PC-3 (cell line): ENCODE data around the gene CYREN. TPM values are rescaled to one million over a fixed set of nuclear protein-coding genes. Genes with fewer than 3 reads are reported as not detected.

Experiments
- ATAC-seq: fragments of 200-7000 bp; cut with Tn5 transposase; 2 replicates; pipeline ENCODE4 v1.9.1; 2020; ENCODE audit warnings: mild to moderate bottlenecking, moderate library complexity
- BruUV-seq: library from RNA; stranded (reverse); fragments of 400-500 nt; replicated peaks from 2 replicates; lab custom pipeline; 2021; lab: Mats Ljungman, UMichigan
- CTCF ChIA-PET: fragments of 300-600 bp; sonication (Branson Sonifier 250); formaldehyde crosslinking; loops from one replicate; lab custom pipeline; 2022; ENCODE audit warnings: antibody characterized with exemption; lab: Charles Lee
- POLR2A ChIA-PET: fragments of 300-600 bp; sonication (Branson Sonifier 250); formaldehyde crosslinking; loops from one replicate; lab custom pipeline; 2022; ENCODE audit warnings: antibody characterized with exemption; ENCODE audit not compliant: unreplicated experiment; lab: Charles Lee
- DNase-seq: peaks from one replicate; pipeline ENCODE4 v3.0.0-alpha.2; 2015
- H2AFZ ChIP-seq: fragments of 300-600 bp; sonication (generic); 2 replicates; pipeline ENCODE4 v1.6.0; 2016; ENCODE audit warnings: antibody characterized with exemption, low read length
- H3F3A ChIP-seq: fragments of 300-600 bp; sonication (generic); one replicate; pipeline ENCODE4 v1.6.0; 2017; ENCODE audit warnings: antibody characterized with exemption, low read length, control low read depth, mild to moderate bottlenecking; ENCODE audit not compliant: unreplicated experiment
- H3K27ac ChIP-seq: fragments of 300-600 bp; sonication (generic); 2 replicates; pipeline ENCODE4 v1.5.1; 2016; ENCODE audit warnings: mild to moderate bottlenecking, low read length
- H3K27me3 ChIP-seq: fragments of 300-600 bp; sonication (generic); 2 replicates; pipeline ENCODE4 v1.6.1; 2016; ENCODE audit warnings: low read length, mixed read lengths
- H3K36me3 ChIP-seq: fragments of 300-600 bp; sonication (generic); 2 replicates; pipeline ENCODE4 v1.6.1; 2016; ENCODE audit warnings: low read depth, mixed run types, low read length, mixed read lengths
- H3K4me1 ChIP-seq: fragments of 300-600 bp; sonication (generic); 2 replicates; pipeline ENCODE4 v1.5.1; 2016; ENCODE audit warnings: low read length; ENCODE audit not compliant: insufficient read depth
- H3K4me2 ChIP-seq: fragments of 300-600 bp; sonication (generic); 2 replicates; pipeline ENCODE4 v1.6.0; 2016; ENCODE audit warnings: low read length
- H3K4me3 ChIP-seq: fragments of 300-600 bp; sonication (generic); 2 replicates; pipeline ENCODE4 v1.5.1; 2016; ENCODE audit warnings: mild to moderate bottlenecking, low read length, mixed read lengths
- H3K79me2 ChIP-seq: fragments of 300-600 bp; sonication (generic); 2 replicates; pipeline ENCODE4 v1.6.1; 2017; ENCODE audit warnings: low read length, mixed read lengths
- H3K9ac ChIP-seq: fragments of 300-600 bp; sonication (generic); 2 replicates; pipeline ENCODE4 v1.6.0; 2016; ENCODE audit warnings: mild to moderate bottlenecking, low read length
- H3K9me2 ChIP-seq: fragments of 300-600 bp; sonication (generic); replicated peaks from 2 replicates; pipeline ENCODE4 v1.6.1; 2016; ENCODE audit warnings: mixed run types, low read length, mixed read lengths
- H3K9me3 ChIP-seq: fragments of 300-600 bp; sonication (generic); 2 replicates; pipeline ENCODE4 v1.6.1; 2016; ENCODE audit warnings: low read length, mixed read lengths
- H4K20me1 ChIP-seq: fragments of 300-600 bp; sonication (generic); 2 replicates; pipeline ENCODE4 v1.6.1; 2016; ENCODE audit warnings: low read length, mixed read lengths
- EZH2 ChIP-seq: fragments of 300-600 bp; sonication (generic); IDR thresholded peaks from one replicate; pipeline ENCODE4 v1.6.1; 2017; ENCODE audit warnings: antibody characterized with exemption, mild to moderate bottlenecking, low read length; ENCODE audit not compliant: unreplicated experiment
- EZH2phosphoT487 ChIP-seq: fragments of 300-600 bp; sonication (generic); IDR thresholded peaks from 2 replicates; pipeline ENCODE4 v1.6.1; 2018; ENCODE audit warnings: mild to moderate bottlenecking, antibody characterized with exemption, low read length, borderline replicate concordance
- intact Hi-C: fragments of 100-400 bp; cut with micrococcal nuclease; formaldehyde crosslinking; loops from 2 replicates; pipeline ENCODE4 v1.9.0; 2023
- total RNA-seq: library from RNA; depleted of rRNA; stranded (reverse); fragments of >200 nt; gene quantifications from 2 replicates; pipeline ENCODE4 v1.2.3, GENCODE V29; 2014
- TF ChIP-seq, protein P1 (sequence below): fragments of 300-600 bp; sonication (generic); conservative IDR thresholded peaks from 2 replicates; pipeline ENCODE4 v1.5.1; 2017; ENCODE audit warnings: antibody characterized with exemption, low read depth, mild to moderate bottlenecking, low read length

The CYREN gene
- total RNA-seq, 1 experiment from 2014 or later = 48.2 TPM

DNA sequence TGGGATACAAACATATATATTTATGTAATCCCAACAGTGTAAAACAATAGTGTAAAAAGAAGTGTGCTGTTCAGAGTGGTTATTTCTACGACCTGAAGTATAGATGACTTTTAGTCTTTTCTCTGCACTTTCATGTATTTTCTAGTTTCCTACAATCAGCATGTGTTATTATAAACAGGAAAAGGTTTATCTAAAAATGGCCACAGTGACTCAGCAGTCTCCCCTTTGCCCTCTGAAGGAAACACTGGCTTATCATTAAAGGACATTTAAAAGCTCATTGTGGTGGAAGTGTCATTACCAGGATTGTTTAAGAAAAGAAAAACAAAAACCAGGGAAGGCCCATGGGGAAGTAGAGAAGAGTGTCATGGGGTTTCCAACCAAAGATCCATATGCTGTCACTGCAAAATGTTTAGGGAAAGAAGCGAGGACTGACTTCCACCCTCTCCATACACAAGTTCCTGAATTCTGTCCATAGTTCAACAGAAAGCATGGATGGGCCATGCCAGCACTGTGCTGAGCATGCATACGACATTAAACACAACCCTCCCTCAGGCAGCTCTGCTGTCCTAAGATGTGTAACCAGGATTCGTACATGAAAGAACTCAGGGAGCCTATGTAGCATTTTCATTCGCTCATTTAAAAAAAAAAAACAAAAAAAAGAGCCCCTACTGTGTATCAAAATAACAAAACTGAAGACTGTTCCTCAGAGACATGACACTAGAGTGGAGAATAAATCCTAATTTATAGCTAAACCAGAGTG lies 10.2 kb downstream of the CYREN start:
- Histone ChIP-seq H3K4me3 (no peak overlapping the region), H3K36me3 (peaks cover 7% of the 10 kb centered on the region), H3K9me2 (no peaks in the 10 kb centered on the region), H3F3A (no peaks in the 10 kb centered on the region), H3K27me3 (no peaks in the 10 kb centered on the region), H3K9ac (no peak overlapping the region), H3K4me1 (no peaks in the 10 kb centered on the region), H3K27ac (no peak overlapping the region), H3K9me3 (peaks cover 5% of the 10 kb centered on the region; the same call in 1 of the 2 replicates), H3K4me2 (no peak overlapping the region), H4K20me1 (no peaks in the 10 kb centered on the region), H2AFZ (no peak overlapping the region), H3K79me2 (no peaks in the 10 kb centered on the region)
- CTCF ChIA-PET = no interaction called here
- intact Hi-C loops = no loop called here
- peak; percentile 23; the same call in 1 of the 2 replicates for ATAC-seq
- no peak for TF ChIP-seq EZH2
- TF ChIP-seq EZH2phosphoT487 = no peak
- POLR2A ChIA-PET = interaction anchor here (0.6 kb wide), 1 partner anchor 207 kb away, joined by 4 read pairs; no protein-coding TSS in a partner anchor
- no peak for DNase-seq
- BruUV-seq = no TSS peak

DNA sequence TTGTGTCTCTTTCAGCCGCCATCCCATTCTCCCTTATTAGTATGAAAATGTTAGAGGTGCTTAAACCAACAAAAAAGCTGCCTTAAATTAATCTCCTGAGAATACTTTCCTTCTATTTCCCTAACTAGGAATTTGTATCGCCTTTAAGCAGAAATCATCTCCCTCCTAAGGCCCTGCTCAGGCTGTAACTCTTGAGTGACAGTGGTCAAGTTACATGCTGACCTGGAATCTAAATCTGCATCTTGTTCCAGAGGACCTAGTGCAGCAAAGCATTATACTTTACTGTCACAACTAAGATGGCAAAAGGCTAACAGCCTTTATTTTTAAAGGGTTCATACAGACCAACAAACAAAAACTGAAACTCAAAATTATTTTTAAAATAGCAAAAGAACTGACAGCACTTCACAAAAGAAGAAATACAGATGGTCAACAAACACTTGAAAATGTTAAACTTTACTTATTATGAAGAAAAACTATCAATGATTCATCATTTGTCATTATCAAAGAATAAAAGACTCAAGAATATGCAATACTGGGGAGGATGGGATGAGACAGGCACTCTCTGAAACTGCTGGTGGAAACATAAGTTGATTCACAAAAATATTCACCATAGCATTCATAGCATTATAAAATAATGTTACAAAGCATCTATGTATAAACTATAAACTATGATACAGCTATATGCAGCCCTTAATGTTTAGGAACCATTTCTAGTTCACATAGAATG lies 11.0 kb downstream of the CYREN start:
- no peak overlapping the region for H3K27ac ChIP-seq
- TF ChIP-seq, protein P1, sequence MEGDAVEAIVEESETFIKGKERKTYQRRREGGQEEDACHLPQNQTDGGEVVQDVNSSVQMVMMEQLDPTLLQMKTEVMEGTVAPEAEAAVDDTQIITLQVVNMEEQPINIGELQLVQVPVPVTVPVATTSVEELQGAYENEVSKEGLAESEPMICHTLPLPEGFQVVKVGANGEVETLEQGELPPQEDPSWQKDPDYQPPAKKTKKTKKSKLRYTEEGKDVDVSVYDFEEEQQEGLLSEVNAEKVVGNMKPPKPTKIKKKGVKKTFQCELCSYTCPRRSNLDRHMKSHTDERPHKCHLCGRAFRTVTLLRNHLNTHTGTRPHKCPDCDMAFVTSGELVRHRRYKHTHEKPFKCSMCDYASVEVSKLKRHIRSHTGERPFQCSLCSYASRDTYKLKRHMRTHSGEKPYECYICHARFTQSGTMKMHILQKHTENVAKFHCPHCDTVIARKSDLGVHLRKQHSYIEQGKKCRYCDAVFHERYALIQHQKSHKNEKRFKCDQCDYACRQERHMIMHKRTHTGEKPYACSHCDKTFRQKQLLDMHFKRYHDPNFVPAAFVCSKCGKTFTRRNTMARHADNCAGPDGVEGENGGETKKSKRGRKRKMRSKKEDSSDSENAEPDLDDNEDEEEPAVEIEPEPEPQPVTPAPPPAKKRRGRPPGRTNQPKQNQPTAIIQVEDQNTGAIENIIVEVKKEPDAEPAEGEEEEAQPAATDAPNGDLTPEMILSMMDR = no peak
- H3K9ac ChIP-seq = no peak overlapping the region
- H2AFZ ChIP-seq = no peak overlapping the region
- no peak overlapping the region for H3K4me2 ChIP-seq
- no peak overlapping the region for H3K4me3 ChIP-seq
- no peaks in the 10 kb centered on the region for H3K27me3 ChIP-seq
- H3K79me2 ChIP-seq = no peaks in the 10 kb centered on the region
- H3K9me2 ChIP-seq = no peaks in the 10 kb centered on the region
- ATAC-seq = peak; percentile 43
- H3K36me3 ChIP-seq = no peaks in the 10 kb centered on the region; the same call in 1 of the 2 replicates
- POLR2A ChIA-PET = interaction anchor here (0.6 kb wide), 1 partner anchor 207 kb away, joined by 4 read pairs; no protein-coding TSS in a partner anchor
- CTCF ChIA-PET = no interaction called here
- intact Hi-C loops = no loop called here
- peaks cover 5% of the 10 kb centered on the region; the same call in 1 of the 2 replicates for H3K9me3 ChIP-seq
- no TSS peak for BruUV-seq
- DNase-seq = no peak
- H3F3A ChIP-seq = no peaks in the 10 kb centered on the region
- H3K4me1 ChIP-seq = no peaks in the 10 kb centered on the region
- no peaks in the 10 kb centered on the region for H4K20me1 ChIP-seq

DNA sequence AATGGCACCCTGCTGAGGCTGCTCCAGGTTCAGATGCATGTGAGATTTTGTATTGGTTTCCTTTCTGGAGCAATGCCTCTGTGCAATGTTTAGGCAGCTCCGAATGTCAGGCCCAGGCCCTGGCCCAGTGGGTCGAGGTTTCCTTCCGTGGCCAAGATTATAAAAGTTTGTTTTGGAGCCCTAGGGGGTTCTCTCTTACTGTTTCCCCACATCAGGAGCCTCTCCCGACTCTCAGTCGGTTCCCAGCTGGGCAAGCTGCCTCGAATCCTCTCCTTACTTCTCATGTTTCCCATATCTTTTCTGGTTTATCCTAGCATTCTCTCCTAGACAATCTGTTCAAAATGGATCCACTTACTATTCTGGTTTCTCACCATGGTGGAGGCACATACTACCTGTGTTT lies 11.6 kb downstream of the CYREN start:
- Histone ChIP-seq H3K9me3 (peaks cover 5% of the 10 kb centered on the region; the same call in 1 of the 2 replicates), H3K4me3 (no peak overlapping the region), H3K4me2 (no peak overlapping the region), H3K9ac (no peak overlapping the region), H3K36me3 (no peaks in the 10 kb centered on the region; the same call in 1 of the 2 replicates), H3K4me1 (no peaks in the 10 kb centered on the region), H3K9me2 (no peaks in the 10 kb centered on the region), H3K79me2 (no peaks in the 10 kb centered on the region), H2AFZ (no peak overlapping the region), H3K27me3 (no peaks in the 10 kb centered on the region), H4K20me1 (no peaks in the 10 kb centered on the region), H3F3A (no peaks in the 10 kb centered on the region), H3K27ac (no peak overlapping the region)
- POLR2A ChIA-PET = no interaction called here
- intact Hi-C loops = no loop called here
- DNase-seq (no peak), ATAC-seq (no peak)
- no TSS peak for BruUV-seq
- CTCF ChIA-PET = no interaction called here
- TF ChIP-seq, protein P1 = no peak
- no peak for TF ChIP-seq EZH2
- TF ChIP-seq EZH2phosphoT487 = no peak
